Kidney epithelial cell (primary cell): ENCODE data around the gene SART1. TPM values are rescaled to one million over a fixed set of nuclear protein-coding genes. Genes with fewer than 3 reads are reported as not detected.

ENCODE experiments used
- DNase-seq: peaks from one replicate; pipeline ENCODE4 v3.0.0-alpha.2; 2010; ENCODE audit warnings: low read depth
- H3K27me3 ChIP-seq: 2 replicates; pipeline ENCODE4 v1.6.0; 2011; ENCODE audit warnings: low read length; ENCODE audit not compliant: control insufficient read depth, insufficient read depth
- H3K36me3 ChIP-seq: 2 replicates; pipeline ENCODE4 v1.5.1; 2011; ENCODE audit warnings: low read length; ENCODE audit not compliant: control insufficient read depth, insufficient read depth
- H3K4me3 ChIP-seq: 2 replicates; pipeline ENCODE4 v1.5.1; 2011; ENCODE audit warnings: low read depth, mild to moderate bottlenecking, control low read depth, low read length
- CTCF ChIP-seq: IDR thresholded peaks from 2 replicates; pipeline ENCODE4 v1.5.1; 2011; ENCODE audit warnings: mild to moderate bottlenecking, moderate library complexity, low read length, control low read depth, inconsistent platforms; ENCODE audit not compliant: insufficient read depth, poor library complexity, severe bottlenecking
- total RNA-seq: library from RNA; depleted of rRNA; stranded (reverse); fragments of >200 nt; gene quantifications from 2 replicates; pipeline ENCODE4 v1.2.3, GENCODE V29; 2015

Gene SART1
- total RNA-seq, result 32.6 and 37.2 TPM in 2 replicates

- no peak for TF ChIP-seq CTCF
- Histone ChIP-seq H3K4me3 (peak within 1 kb of the TSS; percentile 94), H3K27me3 (no peaks in the 10 kb centered on the region), H3K36me3 (peaks cover 2% of the 10 kb centered on the region)
- DNase-seq, result peak; percentile 92
Measured at GRCh38 chr11:65961267-65962140, at the start of gene SART1. Gene SART1, plus strand, starts transcription at chr11:65961734. Its CDS starts 47 bp downstream, at chr11:65961781.

- H3K4me3 ChIP-seq, result no peak overlapping the region
- TF ChIP-seq CTCF, result no peak
- no peak for DNase-seq
Measured at GRCh38 chr11:65912845-65913244, 48.7 kb upstream of the SART1 start.

GRCh38 chr11:65915101-65915820 lies 46.3 kb upstream of the SART1 start:
- H3K36me3 ChIP-seq, result no peaks in the 10 kb centered on the region
- no peaks in the 10 kb centered on the region for H3K27me3 ChIP-seq
- H3K4me3 ChIP-seq, result no peak overlapping the region
- no peak for DNase-seq
- TF ChIP-seq CTCF, result no peak

More at GRCh38 chr11:65912845-65913244, 48.7 kb upstream of the SART1 start:
- no peaks in the 10 kb centered on the region for H3K36me3 ChIP-seq
- no peaks in the 10 kb centered on the region for H3K27me3 ChIP-seq

GRCh38 chr11:65915821-65916251 lies 45.7 kb upstream of the SART1 start:
- peak; percentile 93 for DNase-seq
- Histone ChIP-seq H3K4me3 (no peak overlapping the region), H3K36me3 (no peaks in the 10 kb centered on the region), H3K27me3 (no peaks in the 10 kb centered on the region)
- TF ChIP-seq CTCF, result no peak

GRCh38 chr11:65916391-65916790 lies 45.1 kb upstream of the SART1 start:
- DNase-seq, result no peak
- TF ChIP-seq CTCF, result no peak
- no peaks in the 10 kb centered on the region for H3K27me3 ChIP-seq
- no peaks in the 10 kb centered on the region for H3K36me3 ChIP-seq
- no peak overlapping the region for H3K4me3 ChIP-seq
